Stimulated activated effector memory CD8-positive, alpha-beta T cell treated with anti-CD3 and anti-CD28 coated beads, Interleukin-12 subunit alpha, Interleukin-12 subunit beta, amount 100 ng/mL, for 72 hours (primary cell): Measurements from ENCODE around the gene ZC2HC1B.

Experiments used
- ATAC-seq: fragments of 150-1000 bp; cut with Tn5 transposase; 2 replicates; pipeline ENCODE4 v1.10.0; 2021
- DNase-seq, 2 donors: peaks; one replicate each; pipeline ENCODE4 v3.0.0; 2021 to 2022; ENCODE audit warnings: low spot score in 2 of 2
- H3K27ac Mint-ChIP-seq: one replicate; pipeline ENCODE4 v1.8.0; 2022; ENCODE audit warnings: mild to moderate bottlenecking, mixed read lengths
- H3K36me3 Mint-ChIP-seq: one replicate; pipeline ENCODE4 v1.8.0; 2022; ENCODE audit warnings: mild to moderate bottlenecking, mixed read lengths
- H3K4me1 Mint-ChIP-seq: one replicate; pipeline ENCODE4 v1.8.0; 2022; ENCODE audit warnings: mixed read lengths
- H3K4me3 Mint-ChIP-seq: one replicate; pipeline ENCODE4 v1.8.0; 2022; ENCODE audit warnings: mild to moderate bottlenecking, mixed read lengths
- H3K9me3 Mint-ChIP-seq: one replicate; pipeline ENCODE4 v1.8.0; 2022; ENCODE audit warnings: mixed read lengths

The ZC2HC1B gene

GRCh38 chr6:143864234-143864633 is at the start of gene ZC2HC1B:
ZC2HC1B (plus strand) TSS chr6:143864474; CDS start chr6:143864540, 66 bp downstream.
- Mint-ChIP-seq H3K9me3 (no peaks in the 10 kb centered on the region), H3K27ac (no peak within 1 kb of the TSS), H3K4me3 (no peak within 1 kb of the TSS), H3K36me3 (peaks cover 56% of the 10 kb centered on the region), H3K4me1 (no peaks in the 10 kb centered on the region)
- no peak for DNase-seq
- no peak for ATAC-seq

- peaks cover 6% of the 10 kb centered on the region for H3K4me1 Mint-ChIP-seq
- no peak for DNase-seq
These were observed 46.7 kb upstream of the ZC2HC1B start for GRCh38 chr6:143817621-143818020.

GRCh38 chr6:143821359-143821758 is 42.9 kb upstream of the ZC2HC1B start:
- no peak overlapping the region for H3K4me3 Mint-ChIP-seq
- peaks cover 6% of the 10 kb centered on the region for H3K4me1 Mint-ChIP-seq
- peaks cover 32% of the 10 kb centered on the region for H3K36me3 Mint-ChIP-seq
- H3K27ac Mint-ChIP-seq = no peak overlapping the region
- DNase-seq = no peak
- ATAC-seq = no peak
- no peaks in the 10 kb centered on the region for H3K9me3 Mint-ChIP-seq

More at GRCh38 chr6:143817621-143818020, 46.7 kb upstream of the ZC2HC1B start:
- no peak for ATAC-seq
- H3K9me3 Mint-ChIP-seq = no peaks in the 10 kb centered on the region
- H3K27ac Mint-ChIP-seq = peak overlapping the region; percentile 74
- H3K4me3 Mint-ChIP-seq = no peak overlapping the region
- H3K36me3 Mint-ChIP-seq = peaks cover 6% of the 10 kb centered on the region

- Mint-ChIP-seq H3K4me1 (peaks cover 6% of the 10 kb centered on the region), H3K36me3 (peaks cover 39% of the 10 kb centered on the region), H3K4me3 (no peak overlapping the region), H3K9me3 (no peaks in the 10 kb centered on the region), H3K27ac (peak overlapping the region; percentile 4)
- no peak for DNase-seq
- no peak for ATAC-seq
These were observed 41.7 kb upstream of the ZC2HC1B start for GRCh38 chr6:143822584-143823024.

- no peak for DNase-seq
These were observed 40.7 kb upstream of the ZC2HC1B start for GRCh38 chr6:143823548-143823947.

GRCh38 chr6:143828572-143828971 is 35.7 kb upstream of the ZC2HC1B start:
- H3K4me3 Mint-ChIP-seq = no peak overlapping the region
- ATAC-seq = no peak

More at GRCh38 chr6:143823548-143823947, 40.7 kb upstream of the ZC2HC1B start:
- no peak for ATAC-seq
- Mint-ChIP-seq H3K27ac (no peak overlapping the region), H3K4me1 (peaks cover 6% of the 10 kb centered on the region), H3K9me3 (no peaks in the 10 kb centered on the region), H3K36me3 (peaks cover 39% of the 10 kb centered on the region), H3K4me3 (no peak overlapping the region)

GRCh38 chr6:143836150-143836549 is 28.1 kb upstream of the ZC2HC1B start:
- H3K9me3 Mint-ChIP-seq = no peaks in the 10 kb centered on the region

More at GRCh38 chr6:143828572-143828971, 35.7 kb upstream of the ZC2HC1B start:
- Mint-ChIP-seq H3K4me1 (no peaks in the 10 kb centered on the region), H3K36me3 (peaks cover 31% of the 10 kb centered on the region), H3K9me3 (no peaks in the 10 kb centered on the region), H3K27ac (peak overlapping the region; percentile 10)
- DNase-seq = no peak

GRCh38 chr6:143838395-143838794 is 25.9 kb upstream of the ZC2HC1B start:
- Mint-ChIP-seq H3K4me1 (peaks cover 6% of the 10 kb centered on the region), H3K9me3 (no peaks in the 10 kb centered on the region), H3K27ac (no peak overlapping the region), H3K4me3 (no peak overlapping the region), H3K36me3 (peaks cover 6% of the 10 kb centered on the region)
- ATAC-seq = no peak
- no peak for DNase-seq

More at GRCh38 chr6:143836150-143836549, 28.1 kb upstream of the ZC2HC1B start:
- no peak for ATAC-seq
- no peak overlapping the region for H3K4me3 Mint-ChIP-seq
- no peak for DNase-seq
- no peaks in the 10 kb centered on the region for H3K4me1 Mint-ChIP-seq
- H3K27ac Mint-ChIP-seq = no peak overlapping the region
- H3K36me3 Mint-ChIP-seq = no peaks in the 10 kb centered on the region

GRCh38 chr6:143839196-143839595 is 25.1 kb upstream of the ZC2HC1B start:
- DNase-seq = no peak
- Mint-ChIP-seq H3K27ac (peak overlapping the region; percentile 1), H3K4me1 (peaks cover 13% of the 10 kb centered on the region)

GRCh38 chr6:143840595-143841265 is 23.5 kb upstream of the ZC2HC1B start:
- peaks cover 29% of the 10 kb centered on the region for H3K36me3 Mint-ChIP-seq
- peaks cover 20% of the 10 kb centered on the region for H3K4me1 Mint-ChIP-seq
- no peak for ATAC-seq
- peak overlapping the region; percentile 2 for H3K4me3 Mint-ChIP-seq
- DNase-seq = no peak
- H3K27ac Mint-ChIP-seq = no peak overlapping the region
- no peaks in the 10 kb centered on the region for H3K9me3 Mint-ChIP-seq

More at GRCh38 chr6:143839196-143839595, 25.1 kb upstream of the ZC2HC1B start:
- H3K9me3 Mint-ChIP-seq = no peaks in the 10 kb centered on the region
- no peak overlapping the region for H3K4me3 Mint-ChIP-seq
- peaks cover 14% of the 10 kb centered on the region for H3K36me3 Mint-ChIP-seq
- no peak for ATAC-seq

GRCh38 chr6:143842461-143842901 is 21.8 kb upstream of the ZC2HC1B start:
- DNase-seq (no peak), ATAC-seq (peak; percentile 64)
- Mint-ChIP-seq H3K9me3 (no peaks in the 10 kb centered on the region), H3K36me3 (peaks cover 46% of the 10 kb centered on the region), H3K4me3 (peak overlapping the region; percentile 95), H3K4me1 (peaks cover 24% of the 10 kb centered on the region), H3K27ac (peak overlapping the region; percentile 99)

- DNase-seq (peak; percentile 81 to 95), ATAC-seq (peak; percentile 99)
- peaks cover 53% of the 10 kb centered on the region for H3K36me3 Mint-ChIP-seq
- H3K4me1 Mint-ChIP-seq = peaks cover 24% of the 10 kb centered on the region
- no peaks in the 10 kb centered on the region for H3K9me3 Mint-ChIP-seq
- peak within 1 kb of the TSS; percentile 95 for H3K4me3 Mint-ChIP-seq
- H3K27ac Mint-ChIP-seq = peak within 1 kb of the TSS; percentile 99
These were observed 21.2 kb upstream of the ZC2HC1B start, which contains the start of gene LTV1 for GRCh38 chr6:143842902-143843676. LTV1 (plus strand) TSS chr6:143843338; CDS start chr6:143843478, 140 bp downstream.

- Mint-ChIP-seq H3K9me3 (no peaks in the 10 kb centered on the region), H3K4me3 (peak overlapping the region; percentile 95), H3K36me3 (peaks cover 58% of the 10 kb centered on the region), H3K4me1 (peaks cover 30% of the 10 kb centered on the region), H3K27ac (peak overlapping the region; percentile 99)
- DNase-seq (no peak), ATAC-seq (no peak)
These were observed 20.6 kb upstream of the ZC2HC1B start for GRCh38 chr6:143843677-143843999.

GRCh38 chr6:143844006-143844405 is 20.3 kb upstream of the ZC2HC1B start:
- H3K36me3 Mint-ChIP-seq = peaks cover 62% of the 10 kb centered on the region
- H3K4me3 Mint-ChIP-seq = peak overlapping the region; percentile 95
- no peak for ATAC-seq
- H3K27ac Mint-ChIP-seq = peak overlapping the region; percentile 99
- no peaks in the 10 kb centered on the region for H3K9me3 Mint-ChIP-seq
- H3K4me1 Mint-ChIP-seq = peaks cover 32% of the 10 kb centered on the region
- no peak for DNase-seq

GRCh38 chr6:143845033-143845432 is 19.2 kb upstream of the ZC2HC1B start:
- DNase-seq = no peak
- ATAC-seq = no peak
- H3K36me3 Mint-ChIP-seq = peaks cover 72% of the 10 kb centered on the region
- no peak overlapping the region for H3K4me3 Mint-ChIP-seq
- no peak overlapping the region for H3K27ac Mint-ChIP-seq
- H3K9me3 Mint-ChIP-seq = no peaks in the 10 kb centered on the region
- H3K4me1 Mint-ChIP-seq = peaks cover 32% of the 10 kb centered on the region
